GM19023 (cell line): ENCODE data around the gene SLC28A1.

Source experiments
- ATAC-seq: cut with Tn5 transposase; IDR thresholded peaks from one replicate; pipeline ENCODE4 v1.9.1; 2021; ENCODE audit warnings: mild to moderate bottlenecking, moderate library complexity; ENCODE audit not compliant: unreplicated experiment

The SLC28A1 gene

GRCh38 chr15:84885801-84886200, 1.3 kb downstream of the SLC28A1 start:
- no peak for ATAC-seq

GRCh38 chr15:84886211-84886983, 1.9 kb downstream of the SLC28A1 start:
- ATAC-seq = no peak

- ATAC-seq = no peak
Measured at GRCh38 chr15:84886984-84887299, 2.5 kb downstream of the SLC28A1 start.

GRCh38 chr15:84887938-84888337, 3.5 kb downstream of the SLC28A1 start:
- ATAC-seq = no peak

- no peak for ATAC-seq
Measured at GRCh38 chr15:84888639-84889038, 4.2 kb downstream of the SLC28A1 start.

GRCh38 chr15:84889313-84889990, 5.0 kb downstream of the SLC28A1 start:
- no peak for ATAC-seq

GRCh38 chr15:84889991-84890669, 5.7 kb downstream of the SLC28A1 start:
- ATAC-seq = no peak

- no peak for ATAC-seq
Measured at GRCh38 chr15:84890670-84891162, 6.3 kb downstream of the SLC28A1 start.

GRCh38 chr15:84891339-84891738, 6.9 kb downstream of the SLC28A1 start:
- no peak for ATAC-seq

- ATAC-seq = no peak
Measured at GRCh38 chr15:84892786-84893307, 8.4 kb downstream of the SLC28A1 start.

- ATAC-seq = no peak
Measured at GRCh38 chr15:84893607-84894006, 9.1 kb downstream of the SLC28A1 start.

- no peak for ATAC-seq
Measured at GRCh38 chr15:84894736-84895425, 10.4 kb downstream of the SLC28A1 start.

- ATAC-seq = no peak
Measured at GRCh38 chr15:84898761-84899160, 14.3 kb downstream of the SLC28A1 start.

- ATAC-seq = no peak
Measured at GRCh38 chr15:84899750-84900149, 15.3 kb downstream of the SLC28A1 start.

- no peak for ATAC-seq
Measured at GRCh38 chr15:84901540-84901939, 17.1 kb downstream of the SLC28A1 start.

GRCh38 chr15:84903751-84904150, 19.3 kb downstream of the SLC28A1 start:
- ATAC-seq = no peak

GRCh38 chr15:84904419-84904818, 20.0 kb downstream of the SLC28A1 start:
- ATAC-seq = no peak

GRCh38 chr15:84905016-84905916, 20.8 kb downstream of the SLC28A1 start:
- no peak for ATAC-seq

- no peak for ATAC-seq
Measured at GRCh38 chr15:84907731-84908130, 23.3 kb downstream of the SLC28A1 start.

- ATAC-seq = no peak
Measured at GRCh38 chr15:84908564-84908963, 24.1 kb downstream of the SLC28A1 start.
